Peyer's patch (tissue), 4 donors: ENCODE data around the gene STK10.

Experiments used
- POLR2A ChIP-seq, 2 donors: fragments of 450-650 bp; IDR thresholded peaks; one replicate each; pipeline ENCODE4 v1.5.1; 2017; ENCODE audit warnings: antibody characterized with exemption in 2 of 2, mild to moderate bottlenecking in 2 of 2, moderate library complexity in 2 of 2
- TF ChIP-seq, protein P1 (sequence below), 6 experiments: fragments of 450-650 bp in 4 of 6; fragments of 200-600 bp in 2 of 6; sonication (generic) in 1 of 6; IDR thresholded peaks; one replicate each; pipeline ENCODE4 v1.5.1; 2017 to 2019; ENCODE audit warnings: antibody characterized with exemption in 6 of 6, mild to moderate bottlenecking in 3 of 6, moderate library complexity in 1 of 6

DNA sequence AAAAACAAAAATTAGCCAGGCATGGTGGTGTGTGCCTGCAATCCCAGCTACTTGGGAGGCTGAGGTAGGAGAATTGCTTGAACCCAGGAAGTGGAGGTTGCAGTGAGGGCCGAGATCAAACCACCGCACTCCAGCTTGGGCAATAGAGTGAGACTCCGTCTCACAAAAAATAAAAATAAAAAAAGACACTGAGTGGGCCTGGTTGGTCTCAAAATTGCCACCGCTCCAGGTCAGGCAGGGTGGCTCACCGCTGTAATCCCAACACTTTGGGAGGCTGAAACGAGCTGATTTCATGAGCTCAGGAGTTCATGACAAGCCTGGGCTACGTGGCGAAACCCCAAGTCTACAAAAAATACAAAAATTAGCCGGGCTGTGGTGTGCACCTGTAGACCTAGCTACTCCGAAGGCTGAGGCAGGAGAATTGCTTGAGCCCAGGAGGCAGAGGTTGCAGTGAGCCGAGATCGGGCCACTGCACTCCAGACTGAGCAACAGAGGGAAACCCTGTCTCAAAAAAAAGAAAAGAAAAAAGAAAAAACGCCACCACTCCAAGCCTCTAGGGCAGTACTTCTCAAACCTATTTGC, 1.8 kb downstream of the STK10 start:
- TF ChIP-seq, protein P1, sequence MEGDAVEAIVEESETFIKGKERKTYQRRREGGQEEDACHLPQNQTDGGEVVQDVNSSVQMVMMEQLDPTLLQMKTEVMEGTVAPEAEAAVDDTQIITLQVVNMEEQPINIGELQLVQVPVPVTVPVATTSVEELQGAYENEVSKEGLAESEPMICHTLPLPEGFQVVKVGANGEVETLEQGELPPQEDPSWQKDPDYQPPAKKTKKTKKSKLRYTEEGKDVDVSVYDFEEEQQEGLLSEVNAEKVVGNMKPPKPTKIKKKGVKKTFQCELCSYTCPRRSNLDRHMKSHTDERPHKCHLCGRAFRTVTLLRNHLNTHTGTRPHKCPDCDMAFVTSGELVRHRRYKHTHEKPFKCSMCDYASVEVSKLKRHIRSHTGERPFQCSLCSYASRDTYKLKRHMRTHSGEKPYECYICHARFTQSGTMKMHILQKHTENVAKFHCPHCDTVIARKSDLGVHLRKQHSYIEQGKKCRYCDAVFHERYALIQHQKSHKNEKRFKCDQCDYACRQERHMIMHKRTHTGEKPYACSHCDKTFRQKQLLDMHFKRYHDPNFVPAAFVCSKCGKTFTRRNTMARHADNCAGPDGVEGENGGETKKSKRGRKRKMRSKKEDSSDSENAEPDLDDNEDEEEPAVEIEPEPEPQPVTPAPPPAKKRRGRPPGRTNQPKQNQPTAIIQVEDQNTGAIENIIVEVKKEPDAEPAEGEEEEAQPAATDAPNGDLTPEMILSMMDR (IDR thresholded peaks at IDR 0.05): no peak
- TF ChIP-seq POLR2A (IDR thresholded peaks at IDR 0.05): no peak
